HepG2 (cell line): ENCODE results near the gene ZBTB7C. TPM values are rescaled to one million over a fixed set of nuclear protein-coding genes. Genes with fewer than 3 reads are reported as not detected.

Experiments
- ATAC-seq: fragments of 200-7000 bp; cut with Tn5 transposase; 3 replicates; pipeline ENCODE4 v1.9.1; 2020; ENCODE audit warnings: mild to moderate bottlenecking, moderate library complexity
- BruUV-seq: library from RNA; stranded (reverse); fragments of 400-500 nt; replicated peaks from 2 replicates; lab custom pipeline; 2021; lab: Mats Ljungman, UMichigan
- CTCF ChIA-PET: fragments of 300-600 bp; formaldehyde crosslinking; extraction: SDS; loops from one replicate; lab custom pipeline; 2021; ENCODE audit warnings: low total read pairs, inconsistent platforms, low intra/inter-chr PET ratio; lab: Yijun Ruan, JAX
- POLR2A ChIA-PET: fragments of 350-600 bp; sonication (Branson Sonifier 250); formaldehyde crosslinking; loops from one replicate; lab custom pipeline; 2020; ENCODE audit warnings: antibody characterized with exemption, inconsistent platforms; lab: Yijun Ruan, JAX
- DNase-seq: peaks from one replicate; pipeline ENCODE4 v3.0.0-alpha.2; 2015; ENCODE audit warnings: low spot score
- FAIRE-seq: peaks from 3 replicates; lab custom pipeline; 2011; peaks lifted over from hg19 to GRCh38; lab: Jason Lieb, UNC
- H2AFZ ChIP-seq: one replicate; pipeline ENCODE4 v1.6.1; 2011; ENCODE audit warnings: low read length, inconsistent platforms
- H3K27ac ChIP-seq: fragments of 300-600 bp; 3 replicates; pipeline ENCODE4 v1.8.0; 2011; ENCODE audit warnings: mixed run types, mild to moderate bottlenecking, mixed read lengths, low read length, inconsistent platforms; ENCODE audit not compliant: insufficient read depth; ENCODE audit errors: extremely low read length
- H3K27me3 ChIP-seq, 2 experiments: fragments of 200-600 bp in 1 of 2; 2 replicates in 1 of 2; 3 replicates in 1 of 2; pipeline versions ENCODE4 v1.6.0 to v1.8.0; 2011; ENCODE audit warnings: low read length in 2 of 2, mild to moderate bottlenecking in 2 of 2, moderate library complexity in 2 of 2, inconsistent platforms in 1 of 2; ENCODE audit not compliant: insufficient read depth in 2 of 2, control insufficient read depth in 1 of 2
- H3K36me3 ChIP-seq, 2 experiments: fragments of 200-600 bp in 1 of 2; replicated peaks in 1 of 2; 2 replicates in 1 of 2; 3 replicates in 1 of 2; pipeline versions ENCODE4 v1.5.1 to v1.8.0; 2011; ENCODE audit warnings: low read length in 2 of 2, inconsistent platforms in 1 of 2; ENCODE audit not compliant: insufficient read depth in 2 of 2, control insufficient read depth in 1 of 2
- H3K4me1 ChIP-seq: 2 replicates; pipeline ENCODE4 v1.5.1; 2012; ENCODE audit warnings: low read length, inconsistent platforms; ENCODE audit not compliant: insufficient read depth
- H3K4me2 ChIP-seq: 2 replicates; pipeline ENCODE4 v1.6.0; 2011; ENCODE audit warnings: low read depth, low read length, inconsistent platforms
- H3K4me3 ChIP-seq, 3 experiments: fragments of 200-600 bp in 1 of 3; sonication (generic), shearing (Covaris generic) in 1 of 3; replicated peaks in 1 of 3; 2 replicates each; pipeline ENCODE4 v1.5.1; 2011 to 2016; ENCODE audit warnings: low read length in 3 of 3, inconsistent platforms in 2 of 3, low read depth in 2 of 3, mild to moderate bottlenecking in 2 of 3, control low read depth in 1 of 3, mixed read lengths in 1 of 3; ENCODE audit not compliant: insufficient read depth in 1 of 3
- H3K79me2 ChIP-seq: one replicate; pipeline ENCODE4 v1.6.1; 2011; ENCODE audit warnings: low read length, inconsistent platforms; ENCODE audit not compliant: insufficient read depth
- H3K9ac ChIP-seq: 2 replicates; pipeline ENCODE4 v1.6.0; 2011; ENCODE audit warnings: mild to moderate bottlenecking, low read depth, low read length, inconsistent platforms; ENCODE audit not compliant: insufficient read depth
- H3K9me3 ChIP-seq: 2 replicates; pipeline ENCODE4 v1.5.1; 2012; ENCODE audit warnings: mild to moderate bottlenecking, low read length
- H4K20me1 ChIP-seq: 2 replicates; pipeline ENCODE4 v1.6.0; 2011; ENCODE audit warnings: inconsistent platforms, mild to moderate bottlenecking, low read length, moderate library complexity; ENCODE audit not compliant: insufficient read depth
- FLYWCH1 ChIP-seq: sonication (generic); formaldehyde crosslinking; IDR thresholded peaks from 2 replicates; pipeline ENCODE4 v1.8.1; 2023; ENCODE audit warnings: mild to moderate bottlenecking, missing genetic modification reagents
- ISL2 ChIP-seq: sonication (generic); formaldehyde crosslinking; IDR thresholded peaks from 2 replicates; pipeline ENCODE4 v1.5.0; 2020; ENCODE audit warnings: missing genetic modification reagents
- NFE2L2 ChIP-seq: fragments of 150-350 bp; IDR thresholded peaks from 2 replicates; pipeline ENCODE4 v1.6.1; 2014; ENCODE audit warnings: low read length
- PHF8 ChIP-seq: sonication (generic); formaldehyde crosslinking; IDR thresholded peaks from 2 replicates; pipeline ENCODE4 v1.5.0; 2020; ENCODE audit warnings: missing genetic modification reagents
- PLRG1 ChIP-seq: fragments of 450-650 bp; conservative IDR thresholded peaks from 2 replicates; pipeline ENCODE4 v1.6.1; 2016
- PLSCR1 ChIP-seq: sonication (generic); formaldehyde crosslinking; IDR thresholded peaks from 2 replicates; pipeline ENCODE4 v1.5.0; 2020; ENCODE audit warnings: missing genetic modification reagents, mild to moderate bottlenecking, borderline replicate concordance
- SALL2 ChIP-seq: sonication (generic); formaldehyde crosslinking; IDR thresholded peaks from 2 replicates; pipeline ENCODE4 v1.8.1; 2023; ENCODE audit warnings: mild to moderate bottlenecking, missing genetic modification reagents, inconsistent platforms
- SP140L ChIP-seq: sonication (generic); formaldehyde crosslinking; IDR thresholded peaks from 2 replicates; pipeline ENCODE4 v1.4.0; 2020; ENCODE audit warnings: missing genetic modification reagents, borderline replicate concordance
- SRSF9 ChIP-seq: fragments of 200-400 bp; formaldehyde crosslinking; IDR thresholded peaks from 2 replicates; pipeline ENCODE4 v1.6.1; 2018; ENCODE audit warnings: borderline replicate concordance, mild to moderate bottlenecking, low read depth, low read length; ENCODE audit not compliant: insufficient read depth, poor library complexity, severe bottlenecking
- ZGPAT ChIP-seq: IDR thresholded peaks from 2 replicates; pipeline ENCODE4 v1.6.1; 2016; ENCODE audit warnings: mild to moderate bottlenecking
- ZNF253 ChIP-seq: sonication (generic); formaldehyde crosslinking; IDR thresholded peaks from 2 replicates; pipeline ENCODE4 v1.8.0; 2022; ENCODE audit warnings: mild to moderate bottlenecking, missing genetic modification reagents, borderline replicate concordance
- ZNF619 ChIP-seq: sonication (generic); formaldehyde crosslinking; IDR thresholded peaks from 2 replicates; pipeline ENCODE4 v1.4.0; 2020; ENCODE audit warnings: mild to moderate bottlenecking, missing genetic modification reagents
- ZNF644 ChIP-seq: IDR thresholded peaks from 2 replicates; pipeline ENCODE4 v1.6.1; 2016; ENCODE audit warnings: low read depth
- ZNF720 ChIP-seq: sonication (generic); formaldehyde crosslinking; IDR thresholded peaks from 2 replicates; pipeline ENCODE4 v1.4.0; 2020; ENCODE audit warnings: missing genetic modification reagents
- WGBS: methylation state at CpG from one replicate; pipeline ENCODE4 v1.1.6; 2017; ENCODE audit warnings: low lambda C conversion rate; 5-methylcytosine and 5-hydroxymethylcytosine counted together
- in situ Hi-C: cut with HindIII; loops from 2 replicates; pipeline ENCODE4 v1.10.0; 2017; ENCODE audit warnings: low pct_unique_long_range_greater_than_20kb; ENCODE audit not compliant: extremely low pct_ligation_motif_present
- intact Hi-C: fragments of 100-400 bp; cut with micrococcal nuclease; formaldehyde crosslinking; loops from one replicate; pipeline ENCODE4 v1.10.0; 2022; ENCODE audit not compliant: unreplicated experiment
- polyA plus RNA-seq, 8 experiments: library from polyadenylated mRNA; depleted of rRNA in 3 of 8; stranded (reverse) in 7 of 8; unstranded in 1 of 8; fragments of >200 nt; fragmentation: Illumina TruSeq in 4 of 8; extraction: Trizol in 4 of 8; gene quantifications; 2 replicates each; pipeline versions ENCODE4 v1.2.1 to v1.2.3, GENCODE V29; 2011 to 2016; ENCODE audit warnings: low read depth in 4 of 8, missing spikeins in 1 of 8, mixed read lengths in 1 of 8; ENCODE audit not compliant: insufficient read depth in 1 of 8
- total RNA-seq, 5 experiments: library from RNA; depleted of rRNA; stranded (reverse); fragments of >200 nt; fragmentation: Illumina TruSeq; extraction: Trizol; gene quantifications; 2 replicates each; pipeline ENCODE4 v1.2.3, GENCODE V29; 2016; ENCODE audit warnings: low read depth in 1 of 5

Gene ZBTB7C
- total and polyA plus RNA-seq, 2 of the 13 experiments (the other 11 are each of a cell fraction or from before 2014, with no cell fraction given): 0.01 to 0.04 TPM

DNA sequence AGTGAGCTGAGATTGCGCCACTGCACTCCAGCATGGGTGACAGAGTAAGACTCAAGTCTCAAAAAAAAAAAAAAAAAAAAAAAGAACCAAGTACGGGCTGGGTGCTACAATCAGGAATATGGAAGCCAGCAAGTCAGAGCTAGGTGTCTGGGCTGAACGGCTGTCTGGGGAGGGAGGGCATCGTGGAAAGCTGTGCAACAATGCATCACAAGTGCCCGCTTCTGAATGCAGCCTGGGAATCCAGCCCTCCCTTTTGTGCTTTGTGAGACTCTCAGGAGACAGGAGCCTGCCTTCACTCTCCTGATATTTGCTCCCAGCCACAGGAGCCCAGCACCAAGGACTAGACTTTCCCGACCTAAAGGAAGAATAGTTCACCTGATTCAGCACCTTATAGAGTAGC, 353.8 kb downstream of the ZBTB7C start:
- Histone ChIP-seq H3K27ac (no peak overlapping the region), H4K20me1 (no peaks in the 10 kb centered on the region), H3K4me1 (peaks cover 10% of the 10 kb centered on the region), H3K9ac (no peak overlapping the region), H2AFZ (no peak overlapping the region), H3K27me3 (no peaks in the 10 kb centered on the region; a peak in 3 of 5 replicates), H3K4me2 (no peak overlapping the region), H3K36me3 (no peaks in the 10 kb centered on the region), H3K9me3 (no peaks in the 10 kb centered on the region), H3K4me3 (no peak overlapping the region), H3K79me2 (no peaks in the 10 kb centered on the region)
- TF ChIP-seq SP140L (no peak), NFE2L2 (no peak), SRSF9 (no peak), PLSCR1 (CRISPR knock-in tag) (no peak), SALL2 (CRISPR knock-in tag) (no peak), PHF8 (no peak), ZGPAT (CRISPR knock-in tag) (no peak), ZNF720 (CRISPR knock-in tag) (no peak), ISL2 (CRISPR knock-in tag) (no peak), FLYWCH1 (CRISPR knock-in tag) (no peak), PLRG1 (no peak), ZNF253 (CRISPR knock-in tag) (no peak), ZNF644 (no peak), ZNF619 (CRISPR knock-in tag) (no peak)
- no peak for ATAC-seq
- WGBS: 58% methylated on average over 5 of the region's 6 CpGs
- no peak for DNase-seq
- in situ Hi-C loops (no loop called here), intact Hi-C loops (no loop called here)
- POLR2A ChIA-PET: no interaction called here
- FAIRE-seq: no peak
- CTCF ChIA-PET: no interaction called here
- no TSS peak for BruUV-seq
